Activated naive CD4-positive, alpha-beta T cell treated with anti-CD3 and anti-CD28 coated beads, Interleukin-2, amount 50 U/mL, for 72 hours (primary cell): ENCODE data around the gene RNF157. TPM values are rescaled to one million over a fixed set of nuclear protein-coding genes. Genes with fewer than 3 reads are reported as not detected.
"Not testable (repeated sequence)": the region's sequence is repeated elsewhere in the genome, so short reads cannot be mapped to it uniquely, and the experiment has no call there.

Experiments
- ATAC-seq, 2 donors: fragments of 150-1000 bp; cut with Tn5 transposase; 2 replicates each; pipeline ENCODE4 v1.10.0; 2021; ENCODE audit warnings: mild to moderate bottlenecking in 2 of 2, moderate library complexity in 2 of 2
- DNase-seq, 2 donors: peaks; one replicate each; pipeline ENCODE4 v3.0.0; 2021 to 2022; ENCODE audit warnings: low spot score in 2 of 2
- H3K27ac Mint-ChIP-seq, 2 donors: one replicate each; pipeline ENCODE4 v1.8.0; 2022; ENCODE audit warnings: mild to moderate bottlenecking in 2 of 2, mixed read lengths in 2 of 2
- H3K36me3 Mint-ChIP-seq, 2 donors: one replicate each; pipeline ENCODE4 v1.8.0; 2022; ENCODE audit warnings: mixed read lengths in 2 of 2
- H3K9me3 Mint-ChIP-seq, 2 donors: one replicate each; pipeline ENCODE4 v1.8.0; 2022; ENCODE audit warnings: mixed read lengths in 2 of 2
- total RNA-seq, 2 donors: library from RNA; stranded (reverse); gene quantifications; one replicate each; pipeline ENCODE4 v1.2.3, GENCODE V29; 2022

RNF157 gene
- total RNA-seq, 2 donors from 2014 or later: 22.0 to 35.1 TPM

DNA sequence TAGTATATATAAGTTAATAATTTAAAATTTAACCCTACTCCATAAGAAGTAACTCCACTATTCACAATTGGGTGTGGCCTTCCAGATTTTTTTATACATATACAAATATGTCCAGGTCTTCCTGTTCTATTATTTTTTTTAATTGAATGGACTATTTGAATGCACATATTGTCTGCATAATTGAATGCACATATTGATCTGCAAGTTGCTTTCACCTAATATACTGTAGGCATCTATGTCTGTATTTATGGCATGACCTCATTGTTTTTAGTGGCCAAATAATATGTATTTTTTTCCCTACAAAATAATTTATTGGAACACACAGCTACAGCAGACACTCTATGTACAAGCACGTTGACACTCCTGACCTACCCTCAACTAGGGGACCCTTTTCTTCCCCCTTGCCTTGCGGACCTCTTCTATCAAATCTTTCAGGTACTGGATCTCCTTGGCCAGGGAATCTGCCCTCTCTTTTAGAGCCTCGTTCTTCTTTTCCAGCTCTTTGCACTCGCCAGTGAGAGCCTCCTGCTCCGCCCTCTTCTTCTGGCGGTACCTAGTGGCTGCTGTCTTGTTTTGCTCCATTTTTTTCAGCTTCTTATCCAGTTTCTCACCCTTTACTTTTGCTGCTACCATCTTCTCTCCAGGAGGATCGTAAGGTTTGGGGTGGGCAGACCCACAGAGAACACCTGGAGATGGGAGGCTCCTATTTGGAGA, 14.8 kb downstream of the RNF157 start:
- H3K9me3 Mint-ChIP-seq, DNase-seq, ATAC-seq, H3K27ac Mint-ChIP-seq: not testable (repeated sequence)
- peaks cover 0 to 19% of the 10 kb centered on the region in 2 donors for H3K36me3 Mint-ChIP-seq

DNA sequence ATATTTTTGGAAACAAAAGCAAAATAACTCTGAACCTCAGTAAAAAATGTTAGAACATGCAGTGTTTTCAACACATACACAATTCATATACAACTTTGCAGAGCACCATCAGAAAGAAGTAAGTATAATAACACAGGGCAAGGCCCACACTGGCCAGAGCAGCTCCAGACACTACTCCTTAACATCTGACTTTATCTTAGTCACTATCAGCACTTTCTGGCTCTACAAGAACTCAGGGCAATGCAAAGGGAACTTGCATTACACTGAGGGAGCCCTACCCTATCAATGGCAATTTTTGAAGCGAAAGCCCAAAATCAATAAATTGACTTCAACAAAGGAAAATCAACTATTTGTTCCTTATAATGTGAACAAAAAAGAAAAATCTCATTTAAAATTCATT, 16.5 kb downstream of the RNF157 start:
- no peak for DNase-seq
- ATAC-seq: no peak
- Mint-ChIP-seq H3K9me3 (peaks cover 0 to 4% of the 10 kb centered on the region in 2 donors), H3K27ac (no peak overlapping the region), H3K36me3 (peaks cover 0 to 8% of the 10 kb centered on the region in 2 donors)

DNA sequence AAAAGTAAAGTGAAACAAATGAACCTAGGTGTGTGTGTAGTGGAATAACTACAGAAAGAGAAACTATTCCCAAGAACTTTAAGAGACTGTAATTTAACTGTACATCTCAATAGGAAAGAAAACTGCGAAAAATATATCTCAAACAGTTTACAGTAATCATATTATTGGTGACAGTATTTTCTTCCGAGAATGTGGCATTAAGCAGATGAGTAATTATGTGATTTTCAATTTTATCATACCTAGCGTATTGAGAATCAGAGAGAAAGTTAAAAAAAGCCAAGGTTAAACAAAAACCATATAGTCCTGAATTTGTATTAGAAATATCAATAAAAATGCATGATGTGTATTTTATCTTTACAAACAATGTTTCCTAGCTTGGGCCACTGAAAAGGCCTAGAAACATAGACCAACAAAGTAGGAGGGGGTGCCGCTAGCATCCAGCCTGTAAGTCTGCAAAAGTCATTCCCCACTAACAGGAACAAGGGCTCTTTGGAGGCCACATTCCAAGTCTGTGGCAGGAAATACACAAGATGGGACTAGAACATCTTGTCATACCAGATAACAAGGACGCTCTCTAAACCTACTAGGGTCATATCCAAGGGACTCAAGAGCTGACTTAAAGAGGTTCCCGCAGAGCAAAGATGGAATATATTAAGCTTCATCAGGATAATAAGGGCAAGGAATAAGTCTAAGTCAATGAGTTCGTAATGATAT, 20.5 kb downstream of the RNF157 start:
- Mint-ChIP-seq H3K36me3 (peaks cover 5 to 7% of the 10 kb centered on the region in 2 donors), H3K9me3 (no peaks in the 10 kb centered on the region), H3K27ac (peak overlapping the region; percentile 50 to 59)
- ATAC-seq (peak in 1 of 2 donors; percentile 57), DNase-seq (no peak)

DNA sequence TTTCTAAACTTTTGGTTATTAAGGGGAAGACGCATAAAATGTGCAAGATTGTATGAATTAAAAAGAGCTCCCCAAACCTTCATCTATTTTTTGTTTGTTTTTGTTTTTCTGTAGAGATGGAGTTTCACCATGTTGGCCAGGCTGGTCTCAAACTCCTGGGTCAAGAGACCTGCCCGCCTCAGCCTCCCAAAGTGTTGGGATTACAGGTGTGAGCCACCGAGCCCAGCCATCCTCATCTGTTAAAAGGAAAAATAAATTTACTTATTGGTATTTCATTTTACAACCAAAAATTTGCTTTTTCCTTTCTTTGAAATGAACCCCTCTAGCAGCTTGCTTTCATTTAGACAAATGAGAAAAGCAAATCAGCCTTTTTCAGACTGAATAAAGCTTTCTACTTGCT, 23.2 kb downstream of the RNF157 start:
- DNase-seq (no peak), ATAC-seq (no peak)
- no peak overlapping the region for H3K27ac Mint-ChIP-seq
- H3K9me3 Mint-ChIP-seq: no peaks in the 10 kb centered on the region
- peaks cover 5 to 11% of the 10 kb centered on the region in 2 donors for H3K36me3 Mint-ChIP-seq

DNA sequence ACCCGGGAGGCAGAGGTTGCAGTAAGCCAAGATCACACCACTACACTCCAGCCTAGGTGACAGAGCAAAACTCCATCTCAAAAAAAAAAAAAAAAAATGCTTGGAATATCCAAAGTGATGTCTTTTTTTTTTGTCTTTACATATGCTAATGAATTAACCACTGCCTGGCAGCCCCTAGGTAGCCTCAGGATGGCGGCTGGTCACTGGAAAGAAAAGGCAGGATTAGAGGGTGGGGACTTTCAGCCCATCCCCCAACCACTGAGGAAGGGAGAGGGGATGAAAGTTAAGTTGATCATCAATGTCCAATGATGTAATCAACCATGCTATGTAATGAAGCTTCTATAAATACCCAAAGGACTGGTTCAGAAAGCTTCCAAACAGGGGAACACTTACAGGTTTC, 26.8 kb downstream of the RNF157 start:
- no peaks in the 10 kb centered on the region for H3K9me3 Mint-ChIP-seq
- ATAC-seq (no peak), DNase-seq (no peak)
- H3K36me3 Mint-ChIP-seq: peaks cover 16 to 36% of the 10 kb centered on the region in 2 donors
- no peak overlapping the region for H3K27ac Mint-ChIP-seq

DNA sequence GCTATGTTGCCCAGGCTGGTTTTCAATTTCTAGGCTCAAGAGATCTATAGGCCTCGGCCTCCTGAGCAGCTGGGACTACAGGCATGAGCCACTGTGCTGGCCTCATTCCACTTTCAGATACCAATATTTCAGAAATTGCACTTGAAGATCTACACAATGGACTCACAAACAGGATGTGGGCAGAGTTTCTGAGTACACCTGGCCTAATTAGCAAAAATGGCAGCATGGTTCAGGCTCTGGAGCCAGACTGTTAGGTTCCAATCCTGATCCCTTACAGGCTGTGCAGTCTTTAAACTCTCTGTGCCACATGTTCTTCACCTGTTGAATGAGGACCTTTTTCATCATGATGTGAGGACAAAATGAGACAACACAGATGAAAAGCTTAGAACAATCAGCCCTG, 32.2 kb downstream of the RNF157 start:
- H3K9me3 Mint-ChIP-seq: no peaks in the 10 kb centered on the region
- no peak overlapping the region for H3K27ac Mint-ChIP-seq
- DNase-seq (no peak), ATAC-seq (no peak)
- H3K36me3 Mint-ChIP-seq: peaks cover 11 to 35% of the 10 kb centered on the region in 2 donors

DNA sequence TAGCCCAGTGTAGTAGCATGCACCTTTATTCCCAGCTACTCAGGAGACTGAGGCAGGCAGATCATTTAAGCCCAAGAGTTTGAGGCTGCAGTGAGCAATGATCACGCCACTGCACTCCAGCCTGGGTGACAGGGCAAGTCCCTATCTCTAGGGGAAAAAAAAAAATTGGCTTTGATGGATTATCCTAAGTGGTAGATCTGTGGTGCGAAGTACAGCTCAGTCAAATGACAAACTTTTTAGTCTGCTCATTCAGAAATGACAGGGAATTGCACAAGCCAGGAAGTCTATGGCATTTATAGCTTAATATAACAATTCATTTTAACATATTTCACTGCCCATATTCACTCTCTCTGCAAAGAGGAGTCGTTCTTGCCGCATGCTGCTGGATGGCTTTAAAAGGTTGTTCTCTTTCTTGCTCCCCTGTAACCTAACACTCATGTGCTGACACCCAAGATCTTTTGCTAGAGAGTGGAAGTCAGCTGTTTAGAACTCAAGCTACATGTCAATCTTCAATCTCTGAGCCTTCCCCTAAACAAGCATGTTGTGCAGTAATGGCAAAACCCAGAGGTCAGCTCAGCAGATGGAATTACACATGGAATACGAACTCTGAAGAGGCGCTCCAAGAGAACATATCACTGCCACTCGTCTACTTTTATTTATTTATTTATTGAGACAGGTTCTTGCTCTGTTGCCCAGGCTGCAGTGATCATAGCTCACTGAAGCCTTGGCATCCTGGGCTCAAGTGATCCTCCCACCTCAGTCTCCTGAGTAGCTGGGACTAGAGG, 32.8 kb downstream of the RNF157 start:
- Mint-ChIP-seq H3K27ac (no peak overlapping the region), H3K9me3 (no peaks in the 10 kb centered on the region), H3K36me3 (peaks cover 11 to 34% of the 10 kb centered on the region in 2 donors)
- no peak for DNase-seq
- ATAC-seq: peak in 1 of 2 donors; percentile 50

DNA sequence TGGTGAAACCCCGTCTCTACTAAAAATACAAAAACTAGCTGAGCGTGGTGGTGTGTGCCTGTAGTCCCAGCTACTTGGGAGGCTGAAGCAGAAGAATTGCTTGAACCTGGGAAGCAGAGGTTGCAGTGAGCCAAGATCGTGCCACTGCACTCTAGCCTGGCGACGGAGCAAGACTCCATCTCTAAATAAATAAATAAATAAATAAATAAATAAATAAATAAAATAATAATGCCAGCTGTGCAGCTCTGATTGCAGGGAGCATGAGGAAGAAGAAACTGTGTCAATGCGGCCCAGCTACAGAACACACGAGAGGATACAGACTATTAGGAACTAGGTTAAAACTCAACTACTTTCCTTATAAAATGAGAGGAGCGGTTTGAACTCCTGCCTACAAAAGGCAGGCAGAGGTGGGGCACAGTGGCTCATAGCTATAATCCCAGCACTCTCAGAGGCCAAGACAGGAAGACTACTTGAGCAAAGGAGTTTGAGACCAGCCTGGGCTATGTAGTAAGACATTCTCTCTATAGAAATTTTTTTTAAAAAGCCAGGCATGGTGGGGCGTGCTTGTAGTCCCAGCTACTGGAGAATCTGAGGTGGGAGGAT, 34.6 kb downstream of the RNF157 start:
- H3K9me3 Mint-ChIP-seq, DNase-seq, ATAC-seq, H3K27ac Mint-ChIP-seq: not testable (repeated sequence)
- peaks cover 0 to 19% of the 10 kb centered on the region in 2 donors for H3K36me3 Mint-ChIP-seq

DNA sequence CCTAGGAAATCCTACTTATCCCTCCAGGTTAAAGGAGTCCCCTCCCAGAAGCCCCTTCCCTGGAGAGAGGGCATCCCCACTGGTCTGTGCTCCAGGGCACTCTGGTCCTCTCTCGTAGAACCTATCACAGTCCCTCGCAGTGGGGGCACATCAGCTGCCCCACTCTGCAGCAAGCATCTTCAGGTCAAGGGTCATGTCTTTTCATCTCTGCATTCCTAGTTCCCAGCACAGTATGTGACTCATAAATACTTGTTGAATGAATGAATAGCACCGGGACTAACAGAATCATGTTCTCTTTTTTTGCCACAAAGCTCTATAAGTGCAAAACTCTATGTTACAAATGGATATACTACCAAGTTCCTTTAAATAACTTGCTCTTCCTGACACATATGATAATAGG, 36.0 kb downstream of the RNF157 start:
- Mint-ChIP-seq H3K36me3 (peaks cover 1 to 21% of the 10 kb centered on the region in 2 donors), H3K27ac (peak overlapping the region in 1 of 2 donors; percentile 22), H3K9me3 (no peaks in the 10 kb centered on the region)
- ATAC-seq (no peak), DNase-seq (no peak)

DNA sequence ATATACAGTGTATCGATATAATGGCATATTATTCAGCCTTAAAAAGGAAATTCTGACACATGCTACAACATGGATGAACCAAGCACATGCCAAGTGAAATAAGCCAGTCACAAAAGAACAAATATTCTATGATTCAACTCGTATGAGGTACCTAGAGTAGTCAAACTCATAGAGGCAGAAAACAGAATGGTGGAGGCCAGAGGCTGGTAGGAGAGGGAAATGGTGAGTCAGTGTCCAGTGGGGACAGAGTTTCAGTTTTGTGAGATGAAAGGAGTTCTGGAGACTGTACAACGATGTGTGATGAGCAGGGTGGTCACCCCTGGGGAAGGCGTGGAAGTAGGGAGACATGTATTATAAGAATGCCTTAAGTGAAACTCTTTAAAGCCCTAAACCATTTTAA, 39.9 kb downstream of the RNF157 start:
- peak overlapping the region; percentile 51 to 91 for H3K27ac Mint-ChIP-seq
- ATAC-seq (peak; percentile 61 to 85), DNase-seq (no peak)
- H3K36me3 Mint-ChIP-seq: peaks cover 18 to 53% of the 10 kb centered on the region in 2 donors
- no peaks in the 10 kb centered on the region for H3K9me3 Mint-ChIP-seq

DNA sequence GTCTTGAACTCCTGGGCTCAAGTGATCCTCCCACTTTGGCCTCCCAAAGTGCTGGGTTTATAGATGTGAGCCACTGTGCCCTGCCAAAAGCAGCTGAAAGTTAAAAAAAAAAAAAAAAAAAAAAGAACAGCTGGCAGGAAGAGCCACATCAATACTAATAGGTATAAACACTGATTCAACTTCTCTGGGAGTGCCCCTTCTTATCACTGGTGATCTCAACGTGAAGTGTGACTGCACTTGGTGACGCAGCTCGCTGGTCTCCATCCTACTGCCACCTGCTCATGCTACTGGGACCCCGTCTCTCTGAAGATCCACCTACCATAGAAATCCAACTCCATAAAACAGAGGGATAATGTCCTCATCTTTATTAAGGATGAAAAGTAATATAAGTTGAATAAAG, 40.8 kb downstream of the RNF157 start:
- Mint-ChIP-seq H3K27ac (peak overlapping the region; percentile 91), H3K9me3 (no peaks in the 10 kb centered on the region), H3K36me3 (peaks cover 18 to 60% of the 10 kb centered on the region in 2 donors)
- ATAC-seq (peak; percentile 89 to 95), DNase-seq (peak in 1 of 2 donors; percentile 34)

DNA sequence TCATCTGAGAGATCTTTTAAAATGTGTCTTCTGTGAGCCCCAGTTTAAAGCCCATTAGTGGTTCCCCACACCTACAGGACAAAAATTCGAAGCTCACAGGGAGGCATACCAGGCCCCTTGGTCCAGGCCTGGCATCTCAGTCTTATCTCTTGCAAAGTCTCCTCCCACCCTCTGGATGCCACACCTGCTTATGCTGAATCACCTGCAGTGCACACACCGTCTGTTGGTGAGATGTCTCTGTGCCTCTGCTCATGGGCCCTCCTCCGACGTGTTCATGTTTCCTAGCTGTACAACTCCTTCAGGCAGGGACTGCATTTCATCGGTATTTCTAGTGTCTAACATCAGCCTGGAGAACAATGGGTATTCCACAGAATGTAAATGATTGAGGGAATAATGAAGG, 41.6 kb downstream of the RNF157 start:
- DNase-seq (no peak), ATAC-seq (no peak)
- Mint-ChIP-seq H3K9me3 (no peaks in the 10 kb centered on the region), H3K27ac (peak overlapping the region; percentile 91), H3K36me3 (peaks cover 23 to 61% of the 10 kb centered on the region in 2 donors)

DNA sequence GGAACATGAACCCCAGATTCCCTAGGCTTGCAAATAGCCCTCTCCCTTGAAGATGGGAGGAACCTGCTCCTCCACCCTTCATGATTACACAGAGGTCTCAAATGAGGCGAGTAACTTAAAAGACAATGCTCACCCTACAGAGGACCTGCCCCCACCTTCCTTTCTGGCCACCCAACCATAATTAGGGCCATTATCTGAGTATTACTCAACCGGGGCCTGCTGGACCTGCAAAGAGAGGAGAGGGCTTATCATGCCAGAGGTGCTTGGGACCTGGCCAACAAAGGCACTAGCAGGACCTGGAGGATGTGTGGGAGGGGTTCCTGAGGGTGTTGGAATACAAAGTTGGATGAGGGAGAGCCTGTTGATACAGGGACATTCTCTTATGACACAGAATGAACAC, 42.4 kb downstream of the RNF157 start:
- Mint-ChIP-seq H3K36me3 (peaks cover 23 to 61% of the 10 kb centered on the region in 2 donors), H3K27ac (peak overlapping the region in 1 of 2 donors; percentile 91), H3K9me3 (no peaks in the 10 kb centered on the region)
- ATAC-seq (no peak), DNase-seq (no peak)

DNA sequence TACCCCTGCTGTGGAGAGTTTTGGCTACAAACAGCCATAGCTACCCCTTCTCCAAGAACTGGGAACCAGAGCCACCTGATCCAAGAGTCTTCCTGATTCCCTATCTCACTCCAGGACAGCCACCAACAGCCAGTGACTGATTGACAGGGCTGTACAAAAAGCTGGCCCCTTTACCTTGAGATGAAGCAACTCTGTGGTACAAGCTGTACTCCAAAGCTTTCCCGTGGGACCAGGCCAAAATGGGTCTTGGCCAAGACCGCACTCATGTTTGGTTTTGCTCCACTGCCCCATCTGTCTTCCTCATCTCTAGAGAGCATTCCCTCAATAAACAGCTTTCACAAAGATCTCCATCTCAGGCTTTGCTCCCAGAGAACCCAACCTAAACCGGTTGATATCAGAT, 43.6 kb downstream of the RNF157 start:
- DNase-seq: no peak
- Mint-ChIP-seq H3K9me3 (no peaks in the 10 kb centered on the region), H3K27ac (no peak overlapping the region), H3K36me3 (peaks cover 23 to 61% of the 10 kb centered on the region in 2 donors)
- ATAC-seq: no peak

DNA sequence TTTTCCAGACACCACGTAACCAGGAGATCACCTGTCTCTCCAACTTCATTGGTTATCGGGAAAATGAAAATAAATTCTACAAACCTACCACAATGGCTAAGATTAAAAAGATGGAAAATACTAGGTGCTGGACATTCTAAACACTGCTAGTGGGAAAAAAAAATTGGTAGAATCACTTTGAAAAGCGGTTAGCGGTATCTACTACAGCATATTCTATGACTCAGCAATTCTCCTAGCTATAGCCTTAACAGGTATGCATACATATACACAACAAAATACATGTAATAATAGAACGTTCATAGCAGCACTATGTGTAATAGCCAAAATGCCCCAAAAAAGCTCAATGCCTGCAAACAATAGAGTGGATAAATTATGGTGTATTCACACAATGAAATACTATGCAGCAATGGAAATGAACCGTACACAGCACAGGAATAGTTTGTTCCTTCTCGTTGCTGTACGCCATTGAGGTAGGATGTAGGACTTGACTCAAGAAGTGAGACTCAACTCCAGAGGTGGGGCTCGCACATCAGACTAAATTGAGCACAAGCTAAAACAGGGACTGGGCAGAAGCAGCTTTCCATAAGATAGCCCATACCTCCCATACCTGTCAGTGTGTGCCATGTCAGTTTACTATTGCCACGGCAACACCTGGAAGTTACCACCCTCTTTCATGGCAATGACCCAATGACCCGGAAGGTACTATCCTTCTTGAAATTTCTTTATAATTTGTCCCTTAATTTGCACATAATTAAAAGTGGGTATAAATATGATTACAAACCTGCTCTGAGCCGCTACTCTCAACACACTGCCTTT, 44.8 kb downstream of the RNF157 start:
- no peak for DNase-seq
- Mint-ChIP-seq H3K9me3 (no peaks in the 10 kb centered on the region), H3K36me3 (peaks cover 23 to 56% of the 10 kb centered on the region in 2 donors), H3K27ac (peak overlapping the region in 1 of 2 donors; percentile 94)
- ATAC-seq: no peak

DNA sequence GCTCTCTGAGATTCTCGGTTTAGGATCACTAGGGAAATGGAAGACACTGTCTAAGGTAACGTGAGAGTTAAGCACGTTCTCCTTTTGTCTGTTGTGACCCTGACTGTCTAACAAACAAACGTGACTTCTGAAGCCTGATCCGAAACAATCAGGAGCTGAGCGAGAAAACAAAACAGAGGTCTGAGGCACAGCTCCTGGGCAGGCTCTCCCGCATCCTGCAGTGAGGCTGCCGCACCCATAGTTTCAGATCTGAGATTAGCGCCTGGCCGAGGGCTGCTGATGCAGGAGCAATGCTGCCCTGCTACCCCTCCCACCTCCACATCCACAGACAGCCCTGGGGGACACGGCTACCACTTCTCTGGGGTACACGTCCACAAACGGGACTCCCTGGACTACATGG, 46.7 kb downstream of the RNF157 start:
- H3K9me3 Mint-ChIP-seq: peaks cover 2 to 5% of the 10 kb centered on the region in 2 donors
- peak in 1 of 2 donors; percentile 25 for DNase-seq
- peak overlapping the region; percentile 92 to 94 for H3K27ac Mint-ChIP-seq
- peak in 1 of 2 donors; percentile 34 for ATAC-seq
- H3K36me3 Mint-ChIP-seq: peaks cover 19 to 47% of the 10 kb centered on the region in 2 donors
